ENCODE data around the gene LIPC.

LIPC gene

DNA sequence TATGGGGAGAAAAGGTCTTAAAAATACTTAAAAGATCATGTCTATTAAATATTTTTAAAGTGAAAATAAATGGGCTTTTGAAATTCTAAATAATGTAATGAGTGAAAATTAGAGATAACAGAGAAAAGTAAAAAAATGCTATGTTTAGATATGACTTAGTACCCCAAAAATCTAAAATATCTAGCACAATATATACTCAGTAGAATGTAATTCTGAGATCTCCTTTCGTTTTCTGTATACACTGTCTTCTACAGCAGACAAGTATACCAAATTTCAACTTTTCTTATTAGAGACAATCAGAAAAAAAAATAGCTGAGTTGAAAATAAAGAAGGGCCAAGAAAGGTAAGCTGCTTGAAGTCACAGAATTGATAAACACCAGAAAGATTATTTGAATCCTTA is 176.9 kb downstream of the LIPC start:
- no peak for DNase-seq

DNA sequence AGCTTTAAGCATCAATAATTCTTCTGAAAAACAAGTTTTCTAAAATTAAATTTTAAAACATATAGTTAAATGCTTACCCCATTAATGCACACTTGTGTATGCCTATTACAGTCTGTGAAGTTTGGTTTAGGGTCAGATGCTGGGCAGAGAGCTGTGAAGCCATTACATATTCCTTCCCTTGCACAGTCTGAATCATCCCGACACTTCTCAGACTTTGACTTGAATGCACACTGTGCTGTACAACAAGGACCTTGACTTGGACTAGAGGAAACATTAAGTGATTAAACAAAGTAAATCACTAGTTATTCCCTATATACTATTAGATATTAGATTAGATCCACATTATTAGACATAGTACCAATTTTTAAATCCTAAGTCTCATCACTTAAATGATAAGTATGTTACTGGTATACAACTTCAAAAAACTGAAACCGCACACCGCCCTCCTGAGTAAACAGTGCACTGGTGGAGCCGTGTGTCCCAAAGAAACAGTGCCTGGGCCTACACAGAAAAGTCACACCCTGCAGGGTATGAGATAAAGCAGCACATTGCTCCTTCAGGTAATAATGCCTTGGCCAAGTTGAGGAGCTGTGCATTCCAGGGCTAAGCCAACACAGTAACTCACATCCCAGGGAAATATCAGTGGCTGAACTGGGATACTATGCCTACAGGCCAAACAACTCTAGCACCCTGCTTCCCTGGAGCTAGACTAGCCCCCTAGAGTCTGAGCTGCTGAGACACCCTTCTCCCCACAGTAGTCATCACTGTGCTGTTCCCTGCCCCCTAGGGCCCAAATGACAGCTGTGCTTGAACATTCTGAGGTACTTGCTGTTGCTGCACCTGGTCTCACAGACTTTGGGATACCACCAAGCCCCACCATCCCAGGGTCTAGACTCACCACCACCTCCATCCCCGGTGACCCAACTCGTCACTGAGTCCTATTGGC is 180.2 kb downstream of the LIPC start:
- no peak for DNase-seq

GRCh38 chr15:58616171-58616570 is 184.4 kb downstream of the LIPC start:
- no peak for DNase-seq

All from hypothalamus (tissue), 51 donors.